Measurements from ENCODE around the gene CALHM5.

DNA sequence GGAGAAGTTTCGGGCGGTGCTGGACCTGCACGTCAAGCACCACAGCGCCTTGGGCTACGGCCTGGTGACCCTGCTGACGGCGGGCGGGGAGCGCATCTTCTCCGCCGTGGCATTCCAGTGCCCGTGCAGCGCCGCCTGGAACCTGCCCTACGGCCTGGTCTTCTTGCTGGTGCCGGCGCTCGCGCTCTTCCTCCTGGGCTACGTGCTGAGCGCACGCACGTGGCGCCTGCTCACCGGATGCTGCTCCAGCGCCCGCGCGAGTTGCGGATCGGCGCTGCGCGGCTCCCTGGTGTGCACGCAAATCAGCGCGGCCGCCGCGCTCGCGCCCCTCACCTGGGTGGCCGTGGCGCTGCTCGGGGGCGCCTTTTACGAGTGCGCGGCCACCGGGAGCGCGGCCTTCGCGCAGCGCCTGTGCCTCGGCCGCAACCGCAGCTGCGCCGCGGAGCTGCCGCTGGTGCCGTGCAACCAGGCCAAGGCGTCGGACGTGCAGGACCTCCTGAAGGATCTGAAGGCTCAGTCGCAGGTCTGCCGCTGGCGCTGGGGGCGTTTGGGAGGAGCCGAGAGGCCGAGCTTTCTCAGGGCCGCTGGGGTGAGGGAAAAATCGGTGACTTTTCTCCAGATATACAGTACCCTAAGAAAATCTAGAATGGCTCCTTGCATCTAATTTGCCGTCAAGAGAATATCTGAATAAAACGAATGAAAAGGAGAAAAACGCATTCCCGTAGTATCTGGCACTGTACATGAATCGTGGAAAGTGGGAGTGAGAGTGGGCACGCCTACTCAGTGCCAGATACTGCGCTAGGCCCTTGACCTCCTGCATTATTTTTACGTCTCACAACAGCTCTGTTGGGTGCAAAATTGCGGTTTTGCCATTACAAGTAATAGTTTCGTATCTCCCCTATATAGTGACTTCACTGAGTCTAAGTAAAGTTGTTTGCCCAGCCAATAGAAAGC lies 49.2 kb upstream of the CALHM5 start:
- TF ChIP-seq, protein P1, sequence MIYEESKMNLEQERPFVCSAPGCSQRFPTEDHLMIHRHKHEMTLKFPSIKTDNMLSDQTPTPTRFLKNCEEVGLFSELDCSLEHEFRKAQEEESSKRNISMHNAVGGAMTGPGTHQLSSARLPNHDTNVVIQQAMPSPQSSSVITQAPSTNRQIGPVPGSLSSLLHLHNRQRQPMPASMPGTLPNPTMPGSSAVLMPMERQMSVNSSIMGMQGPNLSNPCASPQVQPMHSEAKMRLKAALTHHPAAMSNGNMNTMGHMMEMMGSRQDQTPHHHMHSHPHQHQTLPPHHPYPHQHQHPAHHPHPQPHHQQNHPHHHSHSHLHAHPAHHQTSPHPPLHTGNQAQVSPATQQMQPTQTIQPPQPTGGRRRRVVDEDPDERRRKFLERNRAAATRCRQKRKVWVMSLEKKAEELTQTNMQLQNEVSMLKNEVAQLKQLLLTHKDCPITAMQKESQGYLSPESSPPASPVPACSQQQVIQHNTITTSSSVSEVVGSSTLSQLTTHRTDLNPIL (CRISPR knock-in tag; IDR thresholded peaks at IDR 0.05; ENCODE audit: low read depth), result no peak
- TF ChIP-seq, protein P2, sequence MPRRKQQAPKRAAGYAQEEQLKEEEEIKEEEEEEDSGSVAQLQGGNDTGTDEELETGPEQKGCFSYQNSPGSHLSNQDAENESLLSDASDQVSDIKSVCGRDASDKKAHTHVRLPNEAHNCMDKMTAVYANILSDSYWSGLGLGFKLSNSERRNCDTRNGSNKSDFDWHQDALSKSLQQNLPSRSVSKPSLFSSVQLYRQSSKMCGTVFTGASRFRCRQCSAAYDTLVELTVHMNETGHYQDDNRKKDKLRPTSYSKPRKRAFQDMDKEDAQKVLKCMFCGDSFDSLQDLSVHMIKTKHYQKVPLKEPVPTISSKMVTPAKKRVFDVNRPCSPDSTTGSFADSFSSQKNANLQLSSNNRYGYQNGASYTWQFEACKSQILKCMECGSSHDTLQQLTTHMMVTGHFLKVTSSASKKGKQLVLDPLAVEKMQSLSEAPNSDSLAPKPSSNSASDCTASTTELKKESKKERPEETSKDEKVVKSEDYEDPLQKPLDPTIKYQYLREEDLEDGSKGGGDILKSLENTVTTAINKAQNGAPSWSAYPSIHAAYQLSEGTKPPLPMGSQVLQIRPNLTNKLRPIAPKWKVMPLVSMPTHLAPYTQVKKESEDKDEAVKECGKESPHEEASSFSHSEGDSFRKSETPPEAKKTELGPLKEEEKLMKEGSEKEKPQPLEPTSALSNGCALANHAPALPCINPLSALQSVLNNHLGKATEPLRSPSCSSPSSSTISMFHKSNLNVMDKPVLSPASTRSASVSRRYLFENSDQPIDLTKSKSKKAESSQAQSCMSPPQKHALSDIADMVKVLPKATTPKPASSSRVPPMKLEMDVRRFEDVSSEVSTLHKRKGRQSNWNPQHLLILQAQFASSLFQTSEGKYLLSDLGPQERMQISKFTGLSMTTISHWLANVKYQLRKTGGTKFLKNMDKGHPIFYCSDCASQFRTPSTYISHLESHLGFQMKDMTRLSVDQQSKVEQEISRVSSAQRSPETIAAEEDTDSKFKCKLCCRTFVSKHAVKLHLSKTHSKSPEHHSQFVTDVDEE (CRISPR knock-in tag; IDR thresholded peaks at IDR 0.05), result no peak
- no peak for TF ChIP-seq TOX (CRISPR knock-in tag; IDR thresholded peaks at IDR 0.05; ENCODE audit: borderline replicate concordance)
- no peak for TF ChIP-seq ZFP3 (CRISPR knock-in tag; IDR thresholded peaks at IDR 0.05)

All from SK-N-SH treated with all-trans-retinoic acid at 6 μM for 48 hours (cell line).